Measurements from ENCODE around the gene PHF2. TPM values are rescaled to one million over a fixed set of nuclear protein-coding genes. Genes with fewer than 3 reads are reported as not detected.

Gene PHF2
- total RNA-seq, 1 experiment from 2014 or later = 16.1 TPM

DNA sequence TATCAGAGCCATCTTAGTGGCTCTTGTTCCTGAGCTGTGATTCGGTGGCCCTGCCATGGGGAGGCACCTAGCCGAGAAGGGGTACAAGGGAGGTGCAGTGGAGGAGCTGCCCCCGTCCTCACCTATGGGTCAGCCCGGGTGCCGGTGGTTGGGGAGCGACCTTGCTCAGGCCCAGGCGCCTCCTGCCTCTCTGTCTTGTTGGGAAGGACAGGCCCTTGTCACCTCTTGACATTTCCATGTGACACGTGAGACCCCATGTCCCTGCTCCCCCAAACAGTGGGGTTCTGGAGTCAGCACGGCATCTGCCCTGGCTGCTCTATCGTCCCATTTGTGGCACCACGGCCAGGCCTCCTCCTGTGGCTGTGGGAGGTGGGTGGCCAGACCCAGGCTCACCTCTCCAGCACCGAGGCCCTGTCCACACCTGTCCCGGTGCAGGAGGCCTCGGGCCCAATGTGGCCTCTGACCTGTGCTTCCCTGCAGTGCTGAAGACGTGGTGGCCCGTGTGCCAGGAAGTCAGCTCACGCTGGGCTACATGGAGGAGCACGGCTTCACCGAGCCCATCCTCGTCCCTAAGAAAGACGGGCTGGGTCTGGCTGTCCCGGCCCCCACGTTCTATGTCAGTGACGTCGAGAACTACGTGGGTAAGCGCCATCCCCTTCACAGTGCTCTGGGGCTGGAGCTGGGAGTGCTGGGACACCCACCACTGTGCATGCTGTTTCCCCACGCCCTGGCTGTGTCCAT lies 68.9 kb downstream of the PHF2 start:
- H3K36me3 ChIP-seq (ENCODE audit: insufficient read depth, low read length) = peaks cover 15% of the 10 kb centered on the region; the same call in 1 of the 2 replicates
- no peak overlapping the region for H3K4me2 ChIP-seq (ENCODE audit: low read depth, low read length, poor library complexity, severe bottlenecking)
- no peak for DNase-seq
- no peaks in the 10 kb centered on the region for H3K4me1 ChIP-seq (ENCODE audit: low read length)
- no peak overlapping the region for H3K27ac ChIP-seq (ENCODE audit: low read length)
- no peaks in the 10 kb centered on the region for H3K9me2 ChIP-seq (replicated peaks; ENCODE audit: insufficient read depth, low read length)
- H3K79me2 ChIP-seq (ENCODE audit: low read length) = 0 out of 2 replicates have a peak, but pooled peaks cover 4% of the 10 kb centered on the region
- no peaks in the 10 kb centered on the region for H3K9me3 ChIP-seq (ENCODE audit: low read length)
- H3K4me3 ChIP-seq (ENCODE audit: low read length) = no peak overlapping the region
- no peaks in the 10 kb centered on the region for H3K27me3 ChIP-seq (ENCODE audit: low read length)
- H4K20me1 ChIP-seq (ENCODE audit: insufficient read depth, low read depth, low read length) = no peaks in the 10 kb centered on the region
- no peak overlapping the region for H2AFZ ChIP-seq (ENCODE audit: low read length)
- no peak overlapping the region for H3K9ac ChIP-seq (ENCODE audit: low read length)

- Histone ChIP-seq H3K27me3 (ENCODE audit: low read length) (no peaks in the 10 kb centered on the region), H3K79me2 (ENCODE audit: low read length) (0 out of 2 replicates have a peak, but pooled peaks cover 4% of the 10 kb centered on the region), H3K9me2 (replicated peaks; ENCODE audit: insufficient read depth, low read length) (no peaks in the 10 kb centered on the region), H2AFZ (ENCODE audit: low read length) (no peak overlapping the region), H3K9ac (ENCODE audit: low read length) (no peak overlapping the region), H3K27ac (ENCODE audit: low read length) (no peak overlapping the region), H3K4me1 (ENCODE audit: low read length) (no peaks in the 10 kb centered on the region), H4K20me1 (ENCODE audit: insufficient read depth, low read depth, low read length) (no peaks in the 10 kb centered on the region), H3K4me2 (ENCODE audit: low read depth, low read length, poor library complexity, severe bottlenecking) (no peak overlapping the region), H3K4me3 (ENCODE audit: low read length) (no peak overlapping the region), H3K9me3 (ENCODE audit: low read length) (no peaks in the 10 kb centered on the region), H3K36me3 (ENCODE audit: insufficient read depth, low read length) (peaks cover 15% of the 10 kb centered on the region; the same call in 1 of the 2 replicates)
- no peak for DNase-seq
Measured at GRCh38 chr9:93645921-93646639, 69.7 kb downstream of the PHF2 start.

DNA sequence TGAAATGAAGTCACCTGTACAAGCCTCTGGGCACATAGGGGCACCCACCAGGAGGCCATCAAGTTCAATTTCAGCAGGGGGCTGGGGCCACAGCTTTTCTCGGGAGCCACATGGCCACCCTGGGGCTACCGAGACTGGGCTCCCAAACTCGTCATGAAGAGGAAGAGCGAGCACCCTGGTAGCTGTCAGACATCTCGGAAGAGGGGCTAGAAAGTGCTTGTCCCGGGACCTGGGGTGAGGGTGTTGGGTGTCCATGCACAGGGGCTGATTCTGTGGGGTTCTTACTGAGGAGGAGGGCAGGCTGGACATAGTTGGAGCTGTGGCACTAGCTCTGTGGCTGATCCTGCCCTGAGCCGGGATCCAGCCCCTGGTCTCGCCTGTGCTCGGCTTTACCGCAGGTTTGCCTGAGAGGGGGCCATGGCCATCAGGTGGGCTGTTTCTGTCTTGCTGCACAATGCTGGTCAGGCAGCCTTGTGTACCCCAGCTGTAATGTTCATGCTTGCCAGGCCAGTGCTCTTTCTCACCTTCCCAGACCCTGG lies 70.3 kb downstream of the PHF2 start:
- Histone ChIP-seq H3K9me3 (ENCODE audit: low read length) (no peaks in the 10 kb centered on the region), H3K4me2 (ENCODE audit: low read depth, low read length, poor library complexity, severe bottlenecking) (no peak overlapping the region), H3K9ac (ENCODE audit: low read length) (no peak overlapping the region), H3K27me3 (ENCODE audit: low read length) (no peaks in the 10 kb centered on the region), H3K4me3 (ENCODE audit: low read length) (no peak overlapping the region), H3K9me2 (replicated peaks; ENCODE audit: insufficient read depth, low read length) (no peaks in the 10 kb centered on the region), H3K4me1 (ENCODE audit: low read length) (no peaks in the 10 kb centered on the region), H4K20me1 (ENCODE audit: insufficient read depth, low read depth, low read length) (no peaks in the 10 kb centered on the region), H2AFZ (ENCODE audit: low read length) (no peak overlapping the region), H3K27ac (ENCODE audit: low read length) (no peak overlapping the region), H3K79me2 (ENCODE audit: low read length) (0 out of 2 replicates have a peak, but pooled peaks cover 4% of the 10 kb centered on the region), H3K36me3 (ENCODE audit: insufficient read depth, low read length) (peaks cover 15% of the 10 kb centered on the region; the same call in 1 of the 2 replicates)
- no peak for DNase-seq

- Histone ChIP-seq H3K27ac (ENCODE audit: low read length) (no peak overlapping the region), H3K9me2 (replicated peaks; ENCODE audit: insufficient read depth, low read length) (no peaks in the 10 kb centered on the region), H3K9ac (ENCODE audit: low read length) (no peak overlapping the region), H3K4me3 (ENCODE audit: low read length) (no peak overlapping the region), H3K9me3 (ENCODE audit: low read length) (no peaks in the 10 kb centered on the region), H4K20me1 (ENCODE audit: insufficient read depth, low read depth, low read length) (no peaks in the 10 kb centered on the region), H2AFZ (ENCODE audit: low read length) (no peak overlapping the region), H3K4me1 (ENCODE audit: low read length) (no peaks in the 10 kb centered on the region), H3K79me2 (ENCODE audit: low read length) (no peaks in the 10 kb centered on the region), H3K4me2 (ENCODE audit: low read depth, low read length, poor library complexity, severe bottlenecking) (no peak overlapping the region), H3K27me3 (ENCODE audit: low read length) (no peaks in the 10 kb centered on the region), H3K36me3 (ENCODE audit: insufficient read depth, low read length) (peaks cover 10% of the 10 kb centered on the region; the same call in 1 of the 2 replicates)
- DNase-seq = no peak
Measured at GRCh38 chr9:93648181-93648580, 71.8 kb downstream of the PHF2 start.

DNA sequence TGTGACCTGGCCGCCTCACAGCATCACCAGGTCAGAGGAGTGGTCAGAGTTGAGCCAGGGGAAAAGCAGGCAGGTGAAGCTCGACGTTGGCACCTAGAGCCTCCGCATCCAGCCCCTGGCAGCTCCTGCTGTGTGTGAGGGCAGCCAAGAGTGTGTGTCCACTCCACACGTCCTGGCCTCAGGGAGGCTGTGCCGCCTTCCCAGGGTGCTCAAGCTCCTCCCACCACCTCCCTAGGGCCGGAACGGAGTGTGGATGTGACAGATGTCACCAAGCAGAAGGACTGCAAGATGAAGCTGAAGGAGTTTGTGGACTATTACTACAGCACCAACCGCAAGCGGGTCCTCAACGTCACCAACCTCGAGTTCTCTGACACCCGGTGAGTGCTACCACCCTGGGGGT lies 72.5 kb downstream of the PHF2 start:
- no peak overlapping the region for H3K9ac ChIP-seq (ENCODE audit: low read length)
- no peak for DNase-seq

DNA sequence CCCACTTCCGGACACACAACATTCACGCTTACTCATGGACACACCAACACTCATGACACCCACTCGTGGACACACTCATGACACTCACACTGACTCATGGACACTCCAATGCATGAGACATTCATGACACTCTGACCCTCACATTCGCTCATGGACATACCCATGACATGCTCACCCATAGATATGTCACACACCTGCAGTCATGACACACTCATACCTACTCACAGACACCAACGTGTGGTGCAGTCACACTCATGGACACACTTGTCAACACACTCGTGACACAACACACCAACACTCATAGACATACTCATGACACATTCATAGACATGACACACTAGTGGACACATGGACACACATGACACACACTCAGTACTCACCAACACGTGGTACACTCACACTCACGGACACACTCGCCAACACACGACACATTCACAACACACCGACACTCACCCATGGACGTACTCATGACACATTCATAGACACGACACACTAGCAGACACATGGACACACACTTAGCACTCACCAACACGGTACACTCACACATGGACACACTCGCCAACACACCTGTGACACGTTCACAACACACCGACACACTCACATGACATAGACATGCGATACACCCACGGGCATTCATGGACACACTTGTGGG lies 73.4 kb downstream of the PHF2 start:
- Histone ChIP-seq H3K9me3 (ENCODE audit: low read length) (no peaks in the 10 kb centered on the region), H3K36me3 (ENCODE audit: insufficient read depth, low read length) (peaks cover 7% of the 10 kb centered on the region; the same call in 1 of the 2 replicates), H3K79me2 (ENCODE audit: low read length) (no peaks in the 10 kb centered on the region)

More for the DNA sequence above, 72.5 kb downstream of the PHF2 start:
- H4K20me1 ChIP-seq (ENCODE audit: insufficient read depth, low read depth, low read length) = no peaks in the 10 kb centered on the region
- H3K4me3 ChIP-seq (ENCODE audit: low read length) = no peak overlapping the region
- H3K36me3 ChIP-seq (ENCODE audit: insufficient read depth, low read length) = peaks cover 7% of the 10 kb centered on the region; the same call in 1 of the 2 replicates
- no peaks in the 10 kb centered on the region for H3K79me2 ChIP-seq (ENCODE audit: low read length)
- H3K4me1 ChIP-seq (ENCODE audit: low read length) = no peaks in the 10 kb centered on the region
- H3K9me3 ChIP-seq (ENCODE audit: low read length) = no peaks in the 10 kb centered on the region
- H2AFZ ChIP-seq (ENCODE audit: low read length) = no peak overlapping the region
- no peaks in the 10 kb centered on the region for H3K9me2 ChIP-seq (replicated peaks; ENCODE audit: insufficient read depth, low read length)
- H3K27ac ChIP-seq (ENCODE audit: low read length) = no peak overlapping the region
- H3K4me2 ChIP-seq (ENCODE audit: low read depth, low read length, poor library complexity, severe bottlenecking) = no peak overlapping the region
- H3K27me3 ChIP-seq (ENCODE audit: low read length) = no peaks in the 10 kb centered on the region

GRCh38 chr9:93650448-93650847 lies 74.1 kb downstream of the PHF2 start:
- no peak overlapping the region for H3K27ac ChIP-seq (ENCODE audit: low read length)
- no peak for DNase-seq
- no peak overlapping the region for H2AFZ ChIP-seq (ENCODE audit: low read length)
- H3K9ac ChIP-seq (ENCODE audit: low read length) = no peak overlapping the region
- no peaks in the 10 kb centered on the region for H3K79me2 ChIP-seq (ENCODE audit: low read length)
- no peaks in the 10 kb centered on the region for H3K4me1 ChIP-seq (ENCODE audit: low read length)
- H3K4me2 ChIP-seq (ENCODE audit: low read depth, low read length, poor library complexity, severe bottlenecking) = no peak overlapping the region
- H3K9me3 ChIP-seq (ENCODE audit: low read length) = no peaks in the 10 kb centered on the region
- peaks cover 7% of the 10 kb centered on the region; the same call in 1 of the 2 replicates for H3K36me3 ChIP-seq (ENCODE audit: insufficient read depth, low read length)
- H3K4me3 ChIP-seq (ENCODE audit: low read length) = no peak overlapping the region
- H3K9me2 ChIP-seq (replicated peaks; ENCODE audit: insufficient read depth, low read length) = no peaks in the 10 kb centered on the region
- no peaks in the 10 kb centered on the region for H3K27me3 ChIP-seq (ENCODE audit: low read length)
- no peaks in the 10 kb centered on the region for H4K20me1 ChIP-seq (ENCODE audit: insufficient read depth, low read depth, low read length)

More for the DNA sequence above, 73.4 kb downstream of the PHF2 start:
- Histone ChIP-seq H4K20me1 (ENCODE audit: insufficient read depth, low read depth, low read length) (no peaks in the 10 kb centered on the region), H3K4me3 (ENCODE audit: low read length) (no peak overlapping the region), H3K4me1 (ENCODE audit: low read length) (no peaks in the 10 kb centered on the region), H3K9ac (ENCODE audit: low read length) (no peak overlapping the region), H3K4me2 (ENCODE audit: low read depth, low read length, poor library complexity, severe bottlenecking) (no peak overlapping the region), H3K27ac (ENCODE audit: low read length) (no peak overlapping the region), H2AFZ (ENCODE audit: low read length) (no peak overlapping the region), H3K27me3 (ENCODE audit: low read length) (no peaks in the 10 kb centered on the region), H3K9me2 (replicated peaks; ENCODE audit: insufficient read depth, low read length) (no peaks in the 10 kb centered on the region)
- no peak for DNase-seq

All from Karpas-422 (cell line).